ENCODE data around the gene USP10. TPM values are rescaled to one million over a fixed set of nuclear protein-coding genes. Genes with fewer than 3 reads are reported as not detected.
"Not testable (repeated sequence)": the region's sequence is repeated elsewhere in the genome, so short reads cannot be mapped to it uniquely, and the experiment has no call there.

Gene USP10
- total RNA-seq, 1 donor from 2014 or later, result 33.7 TPM

DNA sequence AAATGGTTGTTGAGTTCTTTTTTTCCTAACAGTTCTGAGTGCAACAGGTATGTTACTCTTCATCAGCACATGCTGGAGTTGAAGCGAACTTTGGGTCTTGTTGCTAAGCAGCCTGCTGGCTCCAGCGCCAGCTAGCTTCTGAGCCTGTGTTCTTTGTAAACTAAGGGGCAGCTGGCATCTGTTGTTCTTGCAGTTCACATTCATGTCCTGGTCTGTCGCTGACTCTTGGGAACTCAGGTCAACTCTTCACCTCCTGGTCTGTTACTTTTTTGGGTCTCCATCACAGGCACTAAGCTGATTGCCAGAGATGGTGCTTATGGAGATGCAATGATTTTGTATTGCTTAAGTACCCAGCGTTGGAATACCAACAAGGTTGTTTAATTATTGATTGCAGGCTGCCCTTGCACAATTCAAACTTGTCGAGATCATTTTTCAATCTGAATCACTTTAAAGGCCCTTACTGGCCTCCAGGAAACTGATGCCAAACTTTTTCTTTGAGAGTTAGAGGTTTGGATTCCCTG is 40.9 kb downstream of the USP10 start:
- TF ChIP-seq, protein P1, sequence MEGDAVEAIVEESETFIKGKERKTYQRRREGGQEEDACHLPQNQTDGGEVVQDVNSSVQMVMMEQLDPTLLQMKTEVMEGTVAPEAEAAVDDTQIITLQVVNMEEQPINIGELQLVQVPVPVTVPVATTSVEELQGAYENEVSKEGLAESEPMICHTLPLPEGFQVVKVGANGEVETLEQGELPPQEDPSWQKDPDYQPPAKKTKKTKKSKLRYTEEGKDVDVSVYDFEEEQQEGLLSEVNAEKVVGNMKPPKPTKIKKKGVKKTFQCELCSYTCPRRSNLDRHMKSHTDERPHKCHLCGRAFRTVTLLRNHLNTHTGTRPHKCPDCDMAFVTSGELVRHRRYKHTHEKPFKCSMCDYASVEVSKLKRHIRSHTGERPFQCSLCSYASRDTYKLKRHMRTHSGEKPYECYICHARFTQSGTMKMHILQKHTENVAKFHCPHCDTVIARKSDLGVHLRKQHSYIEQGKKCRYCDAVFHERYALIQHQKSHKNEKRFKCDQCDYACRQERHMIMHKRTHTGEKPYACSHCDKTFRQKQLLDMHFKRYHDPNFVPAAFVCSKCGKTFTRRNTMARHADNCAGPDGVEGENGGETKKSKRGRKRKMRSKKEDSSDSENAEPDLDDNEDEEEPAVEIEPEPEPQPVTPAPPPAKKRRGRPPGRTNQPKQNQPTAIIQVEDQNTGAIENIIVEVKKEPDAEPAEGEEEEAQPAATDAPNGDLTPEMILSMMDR (IDR thresholded peaks at IDR 0.05; ENCODE audit: insufficient read depth, low read length, severe bottlenecking), result no peak
- DNase-seq (ENCODE audit: low read depth), result no peak
- H3K4me3 ChIP-seq (ENCODE audit: low read depth, low read length), result no peak overlapping the region
- H3K36me3 ChIP-seq (ENCODE audit: control insufficient read depth, insufficient read depth, low read length), result peaks cover 5% of the 10 kb centered on the region
- no peaks in the 10 kb centered on the region for H3K27me3 ChIP-seq (ENCODE audit: control insufficient read depth, insufficient read depth, low read length)
- FAIRE-seq, result no peak

DNA sequence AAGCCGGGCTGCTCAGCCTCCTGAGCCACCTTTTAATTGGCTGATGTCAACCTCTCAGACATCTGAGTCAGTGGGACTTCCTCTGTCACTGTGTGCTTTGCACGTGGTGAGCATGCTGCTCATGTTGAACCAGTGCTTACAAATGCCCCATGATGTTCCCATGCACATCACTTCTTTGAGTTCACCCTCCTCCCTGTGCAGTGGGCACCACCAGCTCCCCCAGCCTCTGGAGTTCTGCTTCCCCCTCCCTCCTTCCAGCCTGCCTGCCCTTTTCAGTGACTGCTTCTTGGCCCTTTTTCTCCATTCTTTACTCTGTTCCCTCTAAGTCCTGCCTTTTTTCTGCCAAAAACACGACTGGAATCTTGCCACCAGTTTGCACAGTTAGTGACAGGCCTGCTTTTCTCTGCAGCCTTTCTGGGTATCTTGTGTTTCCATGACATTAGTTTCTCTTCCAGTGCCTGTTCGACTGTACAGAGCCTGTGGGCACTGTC is 41.6 kb downstream of the USP10 start:
- TF ChIP-seq, protein P1 (IDR thresholded peaks at IDR 0.05; ENCODE audit: insufficient read depth, low read length, severe bottlenecking), result no peak
- Histone ChIP-seq H3K4me3 (ENCODE audit: low read depth, low read length) (no peak overlapping the region), H3K36me3 (ENCODE audit: control insufficient read depth, insufficient read depth, low read length) (peaks cover 7% of the 10 kb centered on the region), H3K27me3 (ENCODE audit: control insufficient read depth, insufficient read depth, low read length) (no peaks in the 10 kb centered on the region)
- no peak for FAIRE-seq
- DNase-seq (ENCODE audit: low read depth), result peak; percentile 32

DNA sequence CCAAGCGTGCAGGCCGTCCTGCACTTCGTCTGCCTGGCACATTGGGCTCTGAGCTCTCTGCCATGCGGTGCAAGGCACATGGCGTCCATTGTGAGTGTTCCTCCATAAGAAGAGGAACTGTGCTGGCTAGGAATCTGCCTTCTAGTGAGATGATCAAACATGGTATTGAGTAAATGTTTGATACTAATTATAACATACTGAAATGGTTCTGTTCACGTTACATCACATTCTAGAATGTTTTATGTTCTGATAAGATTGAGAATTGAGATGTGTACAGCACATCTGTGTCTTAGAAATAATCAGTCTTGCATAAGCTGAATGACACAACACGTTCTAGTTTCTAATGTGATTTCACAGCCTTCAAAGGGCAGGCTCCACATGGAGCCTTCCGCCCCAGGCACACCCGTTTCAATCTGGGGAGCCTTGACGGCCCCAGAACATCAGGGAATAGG is 42.9 kb downstream of the USP10 start:
- peaks cover 9% of the 10 kb centered on the region for H3K36me3 ChIP-seq (ENCODE audit: control insufficient read depth, insufficient read depth, low read length)
- H3K27me3 ChIP-seq (ENCODE audit: control insufficient read depth, insufficient read depth, low read length), result no peaks in the 10 kb centered on the region
- no peak overlapping the region for H3K4me3 ChIP-seq (ENCODE audit: low read depth, low read length)
- DNase-seq (ENCODE audit: low read depth), result no peak
- TF ChIP-seq, protein P1 (IDR thresholded peaks at IDR 0.05; ENCODE audit: insufficient read depth, low read length, severe bottlenecking), result no peak
- FAIRE-seq, result no peak

DNA sequence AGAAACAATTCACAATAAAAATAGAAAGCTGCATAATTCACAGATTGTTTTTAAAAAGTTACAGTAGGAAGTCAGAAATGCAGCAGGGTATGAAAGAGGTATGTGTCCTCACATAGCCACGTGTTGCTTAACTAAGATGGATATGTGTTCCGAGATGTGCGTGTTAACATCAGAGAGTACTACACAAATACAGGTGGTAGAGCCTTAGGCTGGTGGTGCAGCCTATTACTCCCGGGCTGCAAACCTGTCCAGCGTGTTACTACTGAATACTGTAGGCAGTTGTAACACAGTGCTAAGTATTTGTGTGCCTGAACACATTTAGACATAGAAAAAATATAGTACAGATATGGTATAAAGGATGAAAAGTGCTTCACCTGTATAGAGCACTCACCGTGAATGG is 46.4 kb downstream of the USP10 start:
- H3K4me3 ChIP-seq (ENCODE audit: low read depth, low read length), result no peak overlapping the region
- TF ChIP-seq, protein P1 (IDR thresholded peaks at IDR 0.05; ENCODE audit: insufficient read depth, low read length, severe bottlenecking), result no peak
- no peak for DNase-seq (ENCODE audit: low read depth)
- no peaks in the 10 kb centered on the region for H3K27me3 ChIP-seq (ENCODE audit: control insufficient read depth, insufficient read depth, low read length)
- peaks cover 9% of the 10 kb centered on the region for H3K36me3 ChIP-seq (ENCODE audit: control insufficient read depth, insufficient read depth, low read length)
- FAIRE-seq, result no peak

DNA sequence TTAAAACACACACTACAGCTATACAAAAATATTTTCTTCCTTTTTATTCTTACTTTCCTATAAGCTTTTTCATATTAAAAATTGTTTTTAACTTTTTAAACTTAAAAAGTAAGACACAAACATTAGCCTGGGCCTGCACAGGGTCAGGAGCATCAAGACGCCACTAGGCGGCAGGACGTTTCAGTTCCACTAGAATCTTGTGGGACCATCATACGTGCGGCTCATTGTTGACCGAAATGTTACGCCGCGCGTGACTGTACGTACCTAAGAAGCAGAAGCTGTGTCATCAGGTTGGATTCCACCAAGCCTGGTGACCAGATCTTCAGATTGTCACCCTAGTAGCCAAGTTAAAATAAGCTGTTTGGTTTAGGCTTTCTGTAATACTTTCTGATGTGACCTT is 47.1 kb downstream of the USP10 start:
- Histone ChIP-seq H3K36me3 (ENCODE audit: control insufficient read depth, insufficient read depth, low read length) (peaks cover 6% of the 10 kb centered on the region), H3K27me3 (ENCODE audit: control insufficient read depth, insufficient read depth, low read length) (no peaks in the 10 kb centered on the region)
- no peak for FAIRE-seq

DNA sequence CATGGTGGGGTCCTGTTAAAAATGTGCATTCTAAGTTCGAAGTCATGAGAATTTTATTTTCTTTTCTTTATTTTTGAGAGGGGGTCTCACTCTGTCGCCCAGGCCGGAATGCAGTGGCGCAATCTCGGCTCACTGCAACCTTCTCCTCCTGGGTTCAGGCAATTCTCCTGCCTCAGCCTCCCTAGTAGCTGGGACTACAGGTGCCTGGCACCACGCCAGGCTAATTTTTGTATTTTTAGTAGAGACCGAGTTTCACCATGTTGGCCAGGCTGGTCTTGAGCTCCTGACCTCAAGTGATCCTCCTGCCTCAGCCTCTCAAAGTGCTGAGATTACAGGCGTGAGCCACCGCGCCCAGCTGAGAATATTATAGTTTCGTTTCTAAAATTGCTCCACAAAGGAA is 48.4 kb downstream of the USP10 start:
- not testable (repeated sequence) for H3K36me3 ChIP-seq (ENCODE audit: control insufficient read depth, insufficient read depth, low read length); H3K4me3 ChIP-seq (ENCODE audit: low read depth, low read length); DNase-seq (ENCODE audit: low read depth); FAIRE-seq; H3K27me3 ChIP-seq (ENCODE audit: control insufficient read depth, insufficient read depth, low read length)

More for the DNA sequence above, 47.1 kb downstream of the USP10 start:
- H3K4me3 ChIP-seq (ENCODE audit: low read depth, low read length), result no peak overlapping the region
- TF ChIP-seq, protein P1 (IDR thresholded peaks at IDR 0.05; ENCODE audit: insufficient read depth, low read length, severe bottlenecking), result peak; percentile 11
- no peak for DNase-seq (ENCODE audit: low read depth)

All from bronchial epithelial cell (primary cell).